Epidermal melanocyte (primary cell): Measurements from ENCODE around the gene CEP112.
"Not testable (repeated sequence)": the region's sequence is repeated elsewhere in the genome, so short reads cannot be mapped to it uniquely, and the experiment has no call there.

Experiments used
- DNase-seq: peaks from one replicate; pipeline ENCODE4 v3.0.0; 2011; ENCODE audit warnings: low spot score; ENCODE audit not compliant: insufficient read length

The CEP112 gene

DNA sequence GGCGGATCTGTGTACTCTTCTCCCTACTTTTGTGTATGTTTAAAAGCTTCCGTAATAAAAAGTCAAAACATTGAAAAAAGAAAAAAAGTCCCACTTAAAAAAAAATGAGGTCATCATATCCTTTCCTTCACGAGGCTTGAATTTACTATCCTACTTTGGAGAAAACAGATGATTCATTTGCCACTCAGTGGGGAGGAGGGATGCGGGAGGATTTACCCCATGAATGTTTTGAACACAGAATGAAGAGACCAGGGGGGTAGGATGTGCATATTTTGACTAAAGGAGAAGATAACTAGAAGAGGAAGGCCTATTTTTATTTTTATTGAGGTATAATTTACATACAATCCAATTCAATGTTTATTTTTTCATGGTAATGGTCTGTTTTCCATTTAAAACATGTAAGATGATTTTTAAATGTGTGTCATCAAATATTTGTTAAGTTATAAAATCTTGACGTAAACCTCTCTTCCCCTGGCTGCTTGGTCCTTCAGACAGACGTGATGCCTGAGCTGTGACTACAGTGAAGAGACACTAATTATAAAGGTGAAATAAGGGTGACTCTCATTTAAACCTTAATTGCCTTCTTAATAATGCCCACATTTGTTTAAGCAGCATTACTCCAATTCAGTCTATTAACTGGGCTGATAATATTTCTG, 495.1 kb downstream of the CEP112 start:
- no peak for DNase-seq

DNA sequence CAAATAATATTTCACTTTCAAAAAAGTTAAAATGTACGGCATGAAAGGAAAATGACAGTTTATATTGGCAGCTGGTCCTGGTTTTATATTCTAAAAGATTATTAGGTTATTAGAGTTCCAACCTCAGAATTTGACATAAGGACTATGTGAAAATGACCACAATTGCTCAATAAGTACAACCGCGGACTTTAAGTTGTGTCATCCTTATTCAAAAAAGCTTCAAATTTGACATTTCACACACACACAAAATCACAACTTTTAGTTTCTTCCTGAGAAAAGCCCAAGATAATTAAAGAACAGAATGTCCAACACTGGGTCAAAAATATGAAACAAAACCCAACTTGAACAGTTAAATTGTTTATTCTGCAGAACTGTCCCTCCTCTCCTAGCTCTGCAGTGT, 497.3 kb downstream of the CEP112 start:
- DNase-seq: no peak

DNA sequence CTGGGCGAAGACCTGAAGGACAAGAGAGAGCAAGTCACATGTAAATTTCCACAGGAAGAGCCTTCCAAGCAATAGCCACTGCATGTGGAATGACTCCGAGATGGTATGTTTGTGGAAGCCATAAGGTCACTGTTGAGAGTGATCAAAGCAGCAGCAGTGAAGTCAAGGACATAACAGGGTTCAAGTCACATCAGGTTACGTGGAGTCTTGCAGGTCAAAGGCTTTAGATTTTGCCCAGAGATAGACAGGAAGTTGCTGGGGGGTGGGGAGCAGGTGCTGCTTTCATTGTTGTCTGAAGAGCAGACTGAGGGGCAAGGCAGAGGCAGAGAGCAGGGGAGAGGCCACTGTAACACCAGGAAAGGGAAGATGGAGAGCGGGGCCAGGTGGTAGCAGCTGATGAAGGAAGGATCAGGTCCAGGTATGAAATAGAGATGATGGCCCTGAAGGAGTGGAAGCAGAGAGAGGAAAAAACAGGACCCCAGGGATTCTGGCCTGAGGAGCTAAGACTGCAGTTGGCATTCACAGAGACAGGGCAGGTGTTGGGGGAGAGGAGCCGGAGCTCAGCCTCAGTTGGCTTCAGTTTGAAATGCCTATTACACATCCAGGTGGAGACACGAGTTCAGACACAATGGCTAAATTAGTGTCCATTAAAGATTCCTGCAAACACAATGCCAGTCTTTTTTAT, 501.2 kb downstream of the CEP112 start:
- no peak for DNase-seq

DNA sequence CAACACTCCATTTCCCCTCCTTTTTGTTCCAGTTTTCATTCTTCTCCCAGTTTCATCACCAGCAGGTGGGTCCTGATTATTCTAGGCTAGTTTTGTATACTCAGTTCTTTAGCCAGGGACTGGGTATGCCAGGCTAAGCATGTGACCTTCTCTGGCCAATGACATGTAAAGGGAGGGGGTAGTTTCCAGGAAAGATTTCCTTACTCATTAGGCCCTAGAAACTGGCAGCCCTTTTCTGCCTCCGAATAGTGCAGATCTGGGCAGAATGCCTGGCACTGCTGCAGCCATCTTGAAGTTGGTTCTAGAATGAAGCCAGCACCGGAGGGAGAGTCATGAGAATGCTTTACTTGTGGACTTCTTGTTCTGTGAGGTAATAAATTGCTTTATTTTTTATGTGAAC, 503.6 kb downstream of the CEP112 start:
- no peak for DNase-seq

DNA sequence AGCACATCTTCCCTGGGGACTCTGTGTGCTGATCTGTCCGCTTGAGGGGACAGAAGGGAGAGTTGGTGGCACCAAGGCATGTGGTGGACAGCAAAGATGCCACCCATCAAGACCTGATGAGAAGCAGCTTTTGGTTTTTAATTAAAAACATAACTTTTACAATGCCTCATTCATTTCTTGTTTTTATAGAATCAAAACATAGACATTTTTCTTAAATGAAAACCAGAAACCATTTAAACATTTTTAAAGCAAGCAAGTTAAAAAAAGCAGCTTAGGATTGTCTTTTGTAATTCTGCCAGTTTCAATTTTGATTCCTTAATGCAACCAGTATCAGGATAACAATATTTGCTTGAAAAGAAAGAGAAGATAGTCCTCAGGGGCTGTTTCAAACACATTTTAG, 506.8 kb downstream of the CEP112 start:
- no peak for DNase-seq

DNA sequence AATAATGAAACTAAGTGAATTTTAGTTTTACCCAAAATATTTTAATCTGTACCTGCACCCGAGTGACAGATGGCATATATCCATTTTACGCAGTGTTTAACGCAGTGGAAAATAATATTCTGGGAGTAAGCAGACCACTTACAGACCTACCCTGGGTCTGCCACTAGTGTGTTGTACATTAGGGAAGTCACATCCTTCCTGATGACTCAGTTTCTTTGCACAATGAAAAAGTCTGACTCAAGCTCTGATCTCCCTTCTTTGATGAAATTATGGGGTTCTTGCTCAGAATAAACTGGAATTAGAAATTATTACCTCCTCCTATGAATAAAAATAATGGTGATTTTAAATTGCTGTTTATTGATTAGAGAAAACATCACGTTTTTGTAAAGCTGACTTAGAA, 507.3 kb downstream of the CEP112 start:
- no peak for DNase-seq

DNA sequence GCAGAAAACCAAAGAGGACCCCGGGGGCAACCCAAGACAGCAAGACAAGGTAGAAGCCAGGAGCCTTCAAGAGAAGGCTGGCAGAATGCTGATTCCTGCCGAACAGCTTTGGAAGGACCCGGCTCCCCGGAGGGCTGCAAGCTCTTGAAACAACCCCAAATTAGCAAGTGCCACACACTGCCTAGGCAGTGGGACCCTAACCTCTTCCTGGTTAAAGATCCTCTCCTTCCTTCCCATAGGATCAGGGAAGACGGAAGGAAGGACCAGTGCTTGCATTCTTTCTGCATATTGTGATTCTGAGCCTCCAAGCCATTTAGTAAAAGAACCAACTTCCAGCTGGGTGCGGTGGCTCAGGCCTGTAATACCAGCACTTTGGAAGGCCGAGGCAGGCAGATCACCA, 508.5 kb downstream of the CEP112 start:
- DNase-seq: no peak

DNA sequence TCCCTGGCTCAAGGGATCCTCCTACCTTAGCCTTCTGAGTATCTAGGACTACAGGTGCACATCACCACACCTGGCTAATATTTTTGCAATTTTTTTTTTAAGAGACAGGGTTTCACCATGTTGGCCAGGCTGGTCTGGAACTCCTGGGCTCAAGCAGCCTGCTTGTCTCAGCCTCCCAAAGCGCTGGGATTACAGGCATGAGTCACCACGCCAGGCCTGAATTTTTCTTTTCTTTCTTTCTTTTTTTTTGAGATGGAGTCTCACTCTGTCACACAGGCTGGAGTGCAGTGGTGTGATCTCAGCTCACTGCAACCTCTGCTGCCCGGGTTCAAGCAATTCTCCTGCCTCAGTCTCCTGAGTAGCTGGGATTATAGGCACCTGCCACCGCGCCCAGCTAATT, 510.2 kb downstream of the CEP112 start:
- DNase-seq: not testable (repeated sequence)

DNA sequence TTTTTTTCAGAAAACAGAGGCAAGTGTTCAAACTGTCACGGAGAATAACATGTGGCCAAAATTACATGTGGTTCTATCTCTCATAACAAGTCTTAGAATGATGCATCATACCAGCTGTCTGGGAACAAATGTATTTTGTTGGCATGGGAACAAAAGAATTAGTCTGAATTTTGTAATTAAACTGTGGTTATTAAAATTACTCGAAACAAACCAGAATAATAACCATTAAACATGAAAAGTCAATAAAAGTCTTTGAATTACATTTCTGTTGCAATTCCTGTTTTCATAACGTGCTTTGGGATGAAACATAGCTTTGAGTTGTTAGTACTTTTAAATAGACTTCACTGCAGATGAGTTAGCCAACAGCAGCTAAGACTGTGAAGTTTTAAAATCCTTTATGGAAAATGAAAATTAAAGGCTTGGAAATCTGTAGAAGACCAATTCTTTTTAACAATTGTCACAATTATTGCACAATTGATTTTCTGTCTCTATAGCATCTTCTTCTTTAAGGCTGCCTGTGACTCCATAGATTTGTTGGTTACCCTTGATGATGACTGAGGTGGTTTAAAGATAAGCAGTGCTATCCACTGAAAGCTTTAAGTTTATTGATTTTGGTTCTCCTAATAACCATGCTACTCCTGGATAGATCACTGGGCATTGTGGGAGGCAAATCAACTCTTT, 512.6 kb downstream of the CEP112 start:
- no peak for DNase-seq

DNA sequence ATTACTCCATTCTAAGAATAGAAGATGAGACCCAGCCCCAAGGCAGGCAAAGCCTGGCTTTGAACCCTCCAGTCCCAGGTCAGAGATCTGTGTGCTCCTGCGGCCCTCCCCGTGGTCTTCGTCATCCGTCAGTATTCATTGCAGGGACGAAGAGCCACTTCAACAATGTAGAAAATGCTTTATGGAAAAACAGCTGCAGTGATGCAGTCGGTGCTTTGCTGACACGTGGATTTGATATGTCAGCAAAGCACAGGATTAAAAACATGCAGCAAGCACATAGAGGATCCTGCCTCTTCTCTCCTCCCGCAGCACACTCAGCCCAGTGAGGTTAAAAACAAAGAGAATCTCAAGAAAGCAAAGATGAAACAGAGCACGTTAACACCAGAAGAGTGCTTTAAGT, 513.4 kb downstream of the CEP112 start:
- DNase-seq: no peak

DNA sequence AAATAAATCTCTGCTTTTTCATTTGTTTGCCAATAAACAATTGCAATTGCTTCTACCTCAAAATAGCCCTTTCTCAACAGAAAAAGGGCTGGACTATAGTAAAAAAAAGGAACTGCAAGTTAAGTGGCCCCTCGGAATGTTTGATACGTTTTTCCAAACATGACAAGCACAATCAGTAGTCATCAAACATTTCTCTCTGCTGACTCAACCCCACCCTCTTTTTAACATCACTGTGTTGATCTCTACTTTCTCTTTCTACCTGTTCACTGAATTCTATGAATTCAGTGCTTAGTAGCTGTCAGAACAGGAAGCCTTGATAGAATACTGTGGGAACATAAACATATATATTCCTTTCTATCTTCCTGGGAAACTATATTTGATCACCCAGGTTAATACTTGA, 514.0 kb downstream of the CEP112 start:
- no peak for DNase-seq

DNA sequence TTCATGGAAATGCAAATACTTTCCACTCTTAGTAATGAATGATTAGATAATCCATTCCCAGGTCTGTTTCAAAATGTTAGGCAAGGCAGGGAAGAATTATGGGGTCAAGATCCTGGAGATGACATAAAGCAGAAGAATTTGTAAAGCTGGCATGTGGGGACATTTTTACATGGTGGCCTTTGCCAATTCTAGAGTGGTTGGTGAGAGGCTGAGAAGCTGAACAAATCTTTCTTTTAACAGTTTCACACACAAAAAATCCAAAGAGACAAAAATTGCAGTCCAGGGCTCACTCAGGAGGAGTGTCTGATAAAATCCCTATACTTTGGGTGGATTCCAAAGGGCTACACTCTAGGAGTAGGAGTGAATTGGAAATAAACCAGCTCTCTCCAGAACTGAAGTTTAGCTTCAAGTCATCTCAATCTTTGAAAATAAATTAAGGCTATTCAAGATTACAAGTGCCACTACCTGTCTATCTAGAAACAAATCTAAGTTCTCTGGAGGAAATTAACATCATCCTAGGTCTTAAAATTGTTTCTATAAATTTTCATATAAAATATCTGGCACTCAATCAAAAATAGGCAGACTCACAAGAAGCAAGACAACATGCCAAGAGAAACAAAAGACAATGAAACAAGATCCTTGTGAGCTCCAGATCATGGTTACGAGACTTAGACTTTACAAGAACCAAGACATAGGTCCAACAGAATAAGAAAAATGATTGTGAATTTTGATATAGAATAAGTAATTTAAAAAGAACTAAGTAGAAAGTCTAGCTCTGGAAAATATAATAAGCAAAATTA, 517.5 kb downstream of the CEP112 start:
- no peak for DNase-seq

DNA sequence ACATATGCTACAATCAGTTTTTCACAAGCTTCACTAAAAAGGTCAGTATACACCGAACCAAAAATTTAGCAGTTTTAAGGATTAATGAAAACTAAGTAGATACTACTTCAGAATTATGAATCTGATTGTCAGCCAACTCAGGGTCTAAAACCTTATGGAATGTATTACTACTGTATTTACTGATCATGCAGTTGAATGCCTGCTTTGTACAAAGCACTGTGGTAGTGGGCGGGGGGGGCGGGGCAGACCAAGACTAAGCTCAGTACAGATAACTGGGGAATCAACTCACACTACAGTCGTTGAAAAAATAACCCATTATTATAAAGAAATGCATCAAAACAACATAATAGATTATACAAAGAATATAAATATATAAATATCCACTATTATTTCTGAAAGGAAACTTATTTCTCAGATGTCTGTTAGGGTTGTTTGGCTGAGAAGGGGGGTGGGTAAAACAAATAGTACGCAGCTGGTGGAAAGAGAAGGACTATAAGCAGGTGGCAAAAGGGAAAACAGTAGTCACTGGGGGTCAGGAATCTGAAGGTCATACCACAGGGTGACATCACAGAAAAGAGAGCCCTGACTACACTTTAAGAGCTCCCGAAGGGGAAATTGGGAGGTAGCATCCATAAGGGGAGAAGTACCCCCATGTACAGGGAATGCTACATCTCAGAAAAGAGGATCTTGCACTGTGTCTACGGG, 521.1 kb downstream of the CEP112 start:
- DNase-seq: no peak

DNA sequence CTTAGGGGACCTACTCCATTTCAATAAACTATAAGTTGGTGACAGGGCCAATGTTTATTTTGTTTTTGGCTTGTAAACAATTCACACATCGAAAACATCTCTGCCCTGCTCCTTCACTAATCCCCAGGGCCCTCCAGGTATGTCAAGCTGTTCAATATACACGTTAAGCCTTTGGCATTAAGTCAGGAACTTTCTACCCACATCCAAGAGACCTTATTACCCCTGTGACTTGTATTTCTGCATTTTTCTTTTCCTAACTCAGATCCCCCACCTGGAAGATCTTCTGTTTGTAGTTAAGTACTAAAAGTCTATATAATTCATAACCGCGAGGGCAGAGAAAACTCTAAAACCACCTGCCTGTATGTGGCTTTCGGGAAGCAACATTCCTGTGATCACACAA, 523.7 kb downstream of the CEP112 start:
- DNase-seq: no peak

DNA sequence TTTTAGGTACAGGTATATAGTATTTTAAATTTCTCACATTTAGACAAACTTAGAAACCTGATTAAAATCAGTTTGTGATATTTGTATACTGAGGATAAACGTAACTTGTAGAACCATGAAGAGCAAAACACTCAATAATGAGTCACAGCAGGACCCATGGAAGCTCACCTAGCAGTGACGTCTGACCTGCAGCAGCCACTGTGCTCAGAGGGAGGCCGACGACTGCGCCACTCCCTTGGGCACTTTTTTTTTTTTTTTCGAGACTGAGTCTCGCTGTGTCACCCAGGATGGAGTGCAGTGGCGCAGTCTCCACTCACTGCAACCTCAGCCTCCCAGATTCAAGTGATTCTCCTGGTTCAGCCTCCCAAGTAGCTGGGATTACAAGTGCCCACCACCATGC, 524.3 kb downstream of the CEP112 start:
- no peak for DNase-seq

DNA sequence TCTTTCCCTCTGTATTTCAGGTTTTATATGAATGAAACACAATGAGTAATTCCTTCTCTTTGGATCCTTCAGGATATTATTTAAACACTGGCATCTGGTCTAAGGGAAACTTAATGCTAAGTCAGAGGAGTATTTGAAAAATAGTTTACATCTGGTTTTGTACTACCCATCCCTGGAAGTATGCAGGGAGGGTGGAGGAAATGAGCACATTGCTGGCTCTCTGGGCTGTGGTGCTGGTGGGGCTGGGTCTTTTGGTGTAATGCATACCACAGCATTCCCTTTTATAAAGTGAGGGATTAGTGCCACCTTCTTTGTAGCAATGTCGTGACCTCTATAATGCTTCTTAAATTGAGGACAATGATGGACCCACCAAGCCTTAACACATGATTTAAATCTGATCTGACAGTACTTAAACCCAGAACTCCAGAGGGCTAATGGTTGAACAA, 525.0 kb downstream of the CEP112 start:
- DNase-seq: no peak

DNA sequence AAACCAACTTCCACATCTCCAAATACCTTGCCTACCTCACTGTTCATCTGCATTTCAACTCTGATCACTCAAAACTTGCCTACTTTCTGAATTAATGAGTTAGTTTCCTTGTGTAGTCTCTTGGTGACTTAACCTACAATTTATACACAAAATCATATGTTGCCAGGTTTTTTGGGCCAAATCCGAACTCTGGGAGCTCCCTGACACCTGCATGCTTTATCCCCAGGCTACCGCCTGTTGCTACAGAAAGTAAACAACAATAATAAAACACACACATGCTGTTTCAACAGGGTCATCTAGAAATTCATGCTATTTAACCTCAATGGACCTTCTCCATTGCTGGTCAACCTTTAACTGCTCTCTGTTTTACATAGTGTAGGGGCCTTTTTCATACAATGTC, 526.0 kb downstream of the CEP112 start:
- DNase-seq: no peak

DNA sequence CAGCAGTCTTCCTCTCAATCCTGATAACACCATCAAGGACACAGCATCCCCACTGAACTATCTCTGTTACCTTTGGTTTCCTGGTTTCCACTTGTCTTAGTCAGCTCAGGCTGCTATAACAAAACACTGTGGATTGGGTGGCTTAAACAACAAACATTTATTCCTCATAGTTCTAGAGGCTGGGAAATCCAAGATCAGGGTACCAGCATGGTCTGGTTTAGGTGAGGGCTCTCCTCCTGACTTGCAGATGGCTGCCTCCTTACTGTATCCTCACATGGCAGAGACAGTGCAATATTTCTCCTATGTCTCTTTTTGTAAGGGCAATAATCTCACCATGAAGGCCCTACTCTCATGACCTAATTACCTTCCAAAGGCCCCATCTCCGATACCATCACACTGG, 527.2 kb downstream of the CEP112 start:
- DNase-seq: no peak

DNA sequence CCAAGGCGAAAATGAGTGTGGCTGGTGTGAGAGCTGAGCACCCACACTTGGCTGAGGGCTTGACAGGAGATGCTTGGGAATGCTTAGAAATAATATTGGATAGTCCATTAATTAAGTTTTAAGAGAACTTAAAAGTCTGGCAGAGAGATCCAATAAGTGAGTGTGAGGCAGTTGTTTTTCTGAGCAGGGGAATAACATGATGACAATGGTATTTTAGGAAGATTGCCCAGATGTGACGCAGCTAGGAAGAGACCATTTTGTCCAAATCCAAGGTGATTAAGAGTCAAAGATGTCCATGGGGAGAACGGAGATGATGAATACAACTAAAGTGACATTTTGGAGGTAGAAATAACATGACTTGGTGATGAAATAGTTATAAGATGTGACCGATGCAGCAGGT, 527.7 kb downstream of the CEP112 start:
- DNase-seq: no peak

DNA sequence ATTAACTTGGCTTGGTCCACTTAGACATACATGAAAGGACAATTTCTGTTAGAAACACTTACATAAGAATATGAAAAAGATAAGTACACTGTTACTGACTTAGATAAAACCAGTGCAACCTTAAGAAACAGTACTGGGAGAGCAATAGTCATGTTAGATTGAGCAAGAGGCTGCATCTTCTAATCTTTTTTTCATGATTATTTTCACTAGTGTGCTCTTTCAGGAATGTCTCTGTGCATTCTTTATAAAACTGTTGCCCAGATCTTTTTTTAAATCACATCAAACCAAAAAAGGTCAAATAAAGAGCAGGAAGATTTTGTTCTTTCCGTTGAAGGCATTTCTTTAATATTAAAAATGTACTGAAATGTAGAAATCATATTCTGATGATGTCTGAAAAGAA, 529.7 kb downstream of the CEP112 start:
- no peak for DNase-seq

DNA sequence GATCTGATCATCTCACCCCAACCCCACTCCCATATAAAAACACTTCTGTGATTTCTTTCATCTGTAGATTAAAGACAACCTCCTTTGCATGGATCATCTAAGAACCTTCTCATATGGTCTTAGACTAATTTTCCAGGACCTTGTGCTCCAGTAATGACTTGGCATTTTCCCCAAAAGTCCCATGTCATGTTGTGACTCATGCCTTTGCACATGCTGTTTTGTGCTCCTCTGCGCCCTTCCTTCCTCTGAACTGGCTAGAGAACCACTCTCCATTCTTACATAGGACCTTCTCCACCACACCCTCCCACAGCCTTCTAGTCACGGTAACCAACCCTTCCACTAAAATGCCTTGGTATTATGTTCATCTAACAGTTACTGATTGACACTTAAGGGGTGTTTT, 531.0 kb downstream of the CEP112 start:
- no peak for DNase-seq
